GM18511 (cell line): ENCODE measurements around the gene MCRIP2.
A peak's percentile ranks its signal among the peaks of the same experiment; 100 is the strongest.

Experiments
- ATAC-seq: cut with Tn5 transposase; IDR thresholded peaks from one replicate; pipeline ENCODE4 v1.9.1; 2021; ENCODE audit warnings: mild to moderate bottlenecking, moderate library complexity; ENCODE audit not compliant: unreplicated experiment

Gene MCRIP2

GRCh38 chr16:631808-632358, 9.7 kb upstream of the MCRIP2 start:
- ATAC-seq = no peak

- ATAC-seq = no peak
These were observed 8.9 kb upstream of the MCRIP2 start for GRCh38 chr16:632486-633335.

- no peak for ATAC-seq
These were observed 8.1 kb upstream of the MCRIP2 start for GRCh38 chr16:633336-634050.

- ATAC-seq = no peak
These were observed 7.5 kb upstream of the MCRIP2 start for GRCh38 chr16:634051-634670.

GRCh38 chr16:634996-635395, 6.6 kb upstream of the MCRIP2 start:
- ATAC-seq = no peak

- peak; percentile 10 for ATAC-seq
These were observed 5.9 kb upstream of the MCRIP2 start for GRCh38 chr16:635573-636205.

GRCh38 chr16:636206-637080, 5.2 kb upstream of the MCRIP2 start, which contains the start of gene METTL26:
Gene METTL26 (minus strand): TSS chr16:636305. CDS start chr16:636290, 15 bp downstream.
- peak; percentile 75 for ATAC-seq

GRCh38 chr16:637081-638018, 4.3 kb upstream of the MCRIP2 start:
- no peak for ATAC-seq

GRCh38 chr16:638034-638543, 3.5 kb upstream of the MCRIP2 start:
- ATAC-seq = no peak

GRCh38 chr16:638836-639235, 2.8 kb upstream of the MCRIP2 start:
- no peak for ATAC-seq

- ATAC-seq = no peak
These were observed 1.0 kb upstream of the MCRIP2 start for GRCh38 chr16:640614-641013.

GRCh38 chr16:642189-643049, 791 bp downstream of the MCRIP2 start:
- ATAC-seq = peak; percentile 62

- no peak for ATAC-seq
These were observed 1.4 kb downstream of the MCRIP2 start for GRCh38 chr16:643050-643368.

- ATAC-seq = no peak
These were observed 2.9 kb downstream of the MCRIP2 start for GRCh38 chr16:644556-644955.

- ATAC-seq = no peak
These were observed 4.4 kb downstream of the MCRIP2 start for GRCh38 chr16:645852-646678.

- no peak for ATAC-seq
These were observed 5.1 kb downstream of the MCRIP2 start for GRCh38 chr16:646679-647172.
